ENCODE results near the gene ZC3H18. TPM values are rescaled to one million over a fixed set of nuclear protein-coding genes. Genes with fewer than 3 reads are reported as not detected.

Gene ZC3H18
- polyA plus RNA-seq, 1 donor from 2014 or later: 12.8 TPM

DNA sequence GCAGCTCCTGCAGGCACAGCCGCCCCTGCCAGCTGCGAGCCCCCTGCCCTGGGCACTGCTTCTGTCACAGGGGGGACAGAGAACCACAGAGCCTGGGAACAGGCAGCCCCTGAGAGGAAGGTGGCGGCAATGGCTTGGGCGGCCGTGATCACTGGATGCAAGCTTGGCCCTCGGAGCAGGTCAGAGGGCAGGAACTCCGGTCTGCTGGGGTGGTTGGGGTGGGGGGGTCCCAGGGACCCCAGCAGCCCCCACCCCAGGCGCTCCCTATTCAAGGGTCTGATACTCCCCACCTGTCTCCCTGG is 82.5 kb downstream of the ZC3H18 start:
- no peaks in the 10 kb centered on the region for H3K36me3 ChIP-seq (ENCODE audit: insufficient read depth, low read length)
- no peak overlapping the region for H2AFZ ChIP-seq (ENCODE audit: low read depth, low read length)
- no peak overlapping the region for H3K27ac ChIP-seq (ENCODE audit: low read length)
- H3K27me3 ChIP-seq (ENCODE audit: insufficient read depth, low read depth, low read length): no peaks in the 10 kb centered on the region
- no peak overlapping the region for H3K9ac ChIP-seq (ENCODE audit: low read length)
- no peaks in the 10 kb centered on the region for H3K9me2 ChIP-seq (ENCODE audit: insufficient read depth, low read length)
- H3K4me3 ChIP-seq (ENCODE audit: low read length): no peak overlapping the region
- no peaks in the 10 kb centered on the region for H3K79me2 ChIP-seq (replicated peaks; ENCODE audit: insufficient read depth, low read length)
- H3K4me2 ChIP-seq (ENCODE audit: low read length): no peak overlapping the region
- H3F3A ChIP-seq (ENCODE audit: insufficient read depth, low read length, poor library complexity, severe bottlenecking): no peaks in the 10 kb centered on the region
- no peak for TF ChIP-seq MXI1 (conservative IDR thresholded peaks at IDR 0.05; ENCODE audit: poor library complexity, severe bottlenecking)
- no peak for TF ChIP-seq SMC3 (conservative IDR thresholded peaks at IDR 0.05; ENCODE audit: poor library complexity)
- no peak for TF ChIP-seq POLR2AphosphoS5 (IDR thresholded peaks at IDR 0.05)
- TF ChIP-seq, protein P1, sequence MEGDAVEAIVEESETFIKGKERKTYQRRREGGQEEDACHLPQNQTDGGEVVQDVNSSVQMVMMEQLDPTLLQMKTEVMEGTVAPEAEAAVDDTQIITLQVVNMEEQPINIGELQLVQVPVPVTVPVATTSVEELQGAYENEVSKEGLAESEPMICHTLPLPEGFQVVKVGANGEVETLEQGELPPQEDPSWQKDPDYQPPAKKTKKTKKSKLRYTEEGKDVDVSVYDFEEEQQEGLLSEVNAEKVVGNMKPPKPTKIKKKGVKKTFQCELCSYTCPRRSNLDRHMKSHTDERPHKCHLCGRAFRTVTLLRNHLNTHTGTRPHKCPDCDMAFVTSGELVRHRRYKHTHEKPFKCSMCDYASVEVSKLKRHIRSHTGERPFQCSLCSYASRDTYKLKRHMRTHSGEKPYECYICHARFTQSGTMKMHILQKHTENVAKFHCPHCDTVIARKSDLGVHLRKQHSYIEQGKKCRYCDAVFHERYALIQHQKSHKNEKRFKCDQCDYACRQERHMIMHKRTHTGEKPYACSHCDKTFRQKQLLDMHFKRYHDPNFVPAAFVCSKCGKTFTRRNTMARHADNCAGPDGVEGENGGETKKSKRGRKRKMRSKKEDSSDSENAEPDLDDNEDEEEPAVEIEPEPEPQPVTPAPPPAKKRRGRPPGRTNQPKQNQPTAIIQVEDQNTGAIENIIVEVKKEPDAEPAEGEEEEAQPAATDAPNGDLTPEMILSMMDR (IDR thresholded peaks at IDR 0.05; ENCODE audit: poor library complexity, severe bottlenecking): no peak
- no peak for TF ChIP-seq TAF1 (IDR thresholded peaks at IDR 0.05; ENCODE audit: low read depth)
- TF ChIP-seq EP300 (conservative IDR thresholded peaks at IDR 0.05; ENCODE audit: poor library complexity, severe bottlenecking): no peak
- no peak for TF ChIP-seq EZH2 (IDR thresholded peaks at IDR 0.05; ENCODE audit: borderline replicate concordance, insufficient read depth, low read length, poor library complexity, severe bottlenecking)
- TF ChIP-seq, protein P2, sequence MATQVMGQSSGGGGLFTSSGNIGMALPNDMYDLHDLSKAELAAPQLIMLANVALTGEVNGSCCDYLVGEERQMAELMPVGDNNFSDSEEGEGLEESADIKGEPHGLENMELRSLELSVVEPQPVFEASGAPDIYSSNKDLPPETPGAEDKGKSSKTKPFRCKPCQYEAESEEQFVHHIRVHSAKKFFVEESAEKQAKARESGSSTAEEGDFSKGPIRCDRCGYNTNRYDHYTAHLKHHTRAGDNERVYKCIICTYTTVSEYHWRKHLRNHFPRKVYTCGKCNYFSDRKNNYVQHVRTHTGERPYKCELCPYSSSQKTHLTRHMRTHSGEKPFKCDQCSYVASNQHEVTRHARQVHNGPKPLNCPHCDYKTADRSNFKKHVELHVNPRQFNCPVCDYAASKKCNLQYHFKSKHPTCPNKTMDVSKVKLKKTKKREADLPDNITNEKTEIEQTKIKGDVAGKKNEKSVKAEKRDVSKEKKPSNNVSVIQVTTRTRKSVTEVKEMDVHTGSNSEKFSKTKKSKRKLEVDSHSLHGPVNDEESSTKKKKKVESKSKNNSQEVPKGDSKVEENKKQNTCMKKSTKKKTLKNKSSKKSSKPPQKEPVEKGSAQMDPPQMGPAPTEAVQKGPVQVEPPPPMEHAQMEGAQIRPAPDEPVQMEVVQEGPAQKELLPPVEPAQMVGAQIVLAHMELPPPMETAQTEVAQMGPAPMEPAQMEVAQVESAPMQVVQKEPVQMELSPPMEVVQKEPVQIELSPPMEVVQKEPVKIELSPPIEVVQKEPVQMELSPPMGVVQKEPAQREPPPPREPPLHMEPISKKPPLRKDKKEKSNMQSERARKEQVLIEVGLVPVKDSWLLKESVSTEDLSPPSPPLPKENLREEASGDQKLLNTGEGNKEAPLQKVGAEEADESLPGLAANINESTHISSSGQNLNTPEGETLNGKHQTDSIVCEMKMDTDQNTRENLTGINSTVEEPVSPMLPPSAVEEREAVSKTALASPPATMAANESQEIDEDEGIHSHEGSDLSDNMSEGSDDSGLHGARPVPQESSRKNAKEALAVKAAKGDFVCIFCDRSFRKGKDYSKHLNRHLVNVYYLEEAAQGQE (IDR thresholded peaks at IDR 0.05; ENCODE audit: borderline replicate concordance): no peak
- no peak for TF ChIP-seq RAD21 (conservative IDR thresholded peaks at IDR 0.05)
- no peaks in the 10 kb centered on the region for H3K9me3 ChIP-seq (ENCODE audit: low read length)
- no peaks in the 10 kb centered on the region for H4K20me1 ChIP-seq (ENCODE audit: insufficient read depth)

- no peak for TF ChIP-seq SMC3 (conservative IDR thresholded peaks at IDR 0.05; ENCODE audit: poor library complexity)
- TF ChIP-seq EP300 (conservative IDR thresholded peaks at IDR 0.05; ENCODE audit: poor library complexity, severe bottlenecking): no peak
- TF ChIP-seq EZH2 (IDR thresholded peaks at IDR 0.05; ENCODE audit: borderline replicate concordance, insufficient read depth, low read length, poor library complexity, severe bottlenecking): no peak
- no peak for TF ChIP-seq RAD21 (conservative IDR thresholded peaks at IDR 0.05)
- TF ChIP-seq TAF1 (IDR thresholded peaks at IDR 0.05; ENCODE audit: low read depth): no peak
- TF ChIP-seq MXI1 (conservative IDR thresholded peaks at IDR 0.05; ENCODE audit: poor library complexity, severe bottlenecking): no peak
- no peak for TF ChIP-seq POLR2AphosphoS5 (IDR thresholded peaks at IDR 0.05)
- TF ChIP-seq, protein P2 (IDR thresholded peaks at IDR 0.05; ENCODE audit: borderline replicate concordance): no peak
- TF ChIP-seq, protein P1 (IDR thresholded peaks at IDR 0.05; ENCODE audit: poor library complexity, severe bottlenecking): no peak
- Histone ChIP-seq H3K4me3 (ENCODE audit: low read length) (no peak overlapping the region), H3K27me3 (ENCODE audit: insufficient read depth, low read depth, low read length) (no peaks in the 10 kb centered on the region), H3K9me3 (ENCODE audit: low read length) (no peaks in the 10 kb centered on the region), H3K9ac (ENCODE audit: low read length) (no peak overlapping the region), H4K20me1 (ENCODE audit: insufficient read depth) (no peaks in the 10 kb centered on the region), H3K36me3 (ENCODE audit: insufficient read depth, low read length) (no peaks in the 10 kb centered on the region), H3K27ac (ENCODE audit: low read length) (no peak overlapping the region), H3K4me2 (ENCODE audit: low read length) (no peak overlapping the region), H2AFZ (ENCODE audit: low read depth, low read length) (no peak overlapping the region), H3F3A (ENCODE audit: insufficient read depth, low read length, poor library complexity, severe bottlenecking) (no peaks in the 10 kb centered on the region), H3K79me2 (replicated peaks; ENCODE audit: insufficient read depth, low read length) (no peaks in the 10 kb centered on the region), H3K9me2 (ENCODE audit: insufficient read depth, low read length) (no peaks in the 10 kb centered on the region)
These were observed 82.9 kb downstream of the ZC3H18 start for GRCh38 chr16:88653101-88653500.
